BLaER1 (cell line): Measurements from ENCODE around the gene BICD1.
"Not testable (repeated sequence)": the region's sequence is repeated elsewhere in the genome, so short reads cannot be mapped to it uniquely, and the experiment has no call there.

ENCODE experiments used
- H3K27ac ChIP-seq: shearing (Covaris generic); formaldehyde crosslinking; 2 replicates; pipeline ENCODE4 v1.8.1; 2022
- H3K27me3 ChIP-seq: shearing (Covaris generic); formaldehyde crosslinking; 2 replicates; pipeline ENCODE4 v1.8.1; 2022
- H3K36me3 ChIP-seq: shearing (Covaris generic); formaldehyde crosslinking; 2 replicates; pipeline ENCODE4 v1.8.1; 2022
- H3K4me1 ChIP-seq: shearing (Covaris generic); formaldehyde crosslinking; 2 replicates; pipeline ENCODE4 v1.8.1; 2022
- H3K4me2 ChIP-seq: shearing (Covaris generic); formaldehyde crosslinking; 2 replicates; pipeline ENCODE4 v1.8.1; 2022
- H3K4me3 ChIP-seq: shearing (Covaris generic); formaldehyde crosslinking; 2 replicates; pipeline ENCODE4 v1.8.1; 2022
- H3K9ac ChIP-seq: shearing (Covaris generic); formaldehyde crosslinking; 2 replicates; pipeline ENCODE4 v1.8.1; 2022
- H3K9me3 ChIP-seq: shearing (Covaris generic); formaldehyde crosslinking; 2 replicates; pipeline ENCODE4 v1.8.1; 2022
- H4K20me1 ChIP-seq: shearing (Covaris generic); formaldehyde crosslinking; 2 replicates; pipeline ENCODE4 v1.8.1; 2022
- Cebpa-rat ChIP-seq: shearing (Covaris generic); IDR thresholded peaks from 2 replicates; pipeline ENCODE4 v1.8.1; 2022

The BICD1 gene

GRCh38 chr12:32265456-32265855, 158.8 kb downstream of the BICD1 start:
- no peaks in the 10 kb centered on the region for H3K9me3 ChIP-seq
- H3K27ac ChIP-seq, result peak overlapping the region; percentile 96
- H3K36me3 ChIP-seq, result peaks cover 8% of the 10 kb centered on the region
- peaks cover 52% of the 10 kb centered on the region for H3K4me1 ChIP-seq
- peak overlapping the region; percentile 49; the same call in 1 of the 2 replicates for H3K4me3 ChIP-seq
- H3K27me3 ChIP-seq, result no peaks in the 10 kb centered on the region
- no peak for TF ChIP-seq Cebpa-rat
- H4K20me1 ChIP-seq, result no peaks in the 10 kb centered on the region
- H3K4me2 ChIP-seq, result peak overlapping the region; percentile 81
- peak overlapping the region; percentile 75 for H3K9ac ChIP-seq

DNA sequence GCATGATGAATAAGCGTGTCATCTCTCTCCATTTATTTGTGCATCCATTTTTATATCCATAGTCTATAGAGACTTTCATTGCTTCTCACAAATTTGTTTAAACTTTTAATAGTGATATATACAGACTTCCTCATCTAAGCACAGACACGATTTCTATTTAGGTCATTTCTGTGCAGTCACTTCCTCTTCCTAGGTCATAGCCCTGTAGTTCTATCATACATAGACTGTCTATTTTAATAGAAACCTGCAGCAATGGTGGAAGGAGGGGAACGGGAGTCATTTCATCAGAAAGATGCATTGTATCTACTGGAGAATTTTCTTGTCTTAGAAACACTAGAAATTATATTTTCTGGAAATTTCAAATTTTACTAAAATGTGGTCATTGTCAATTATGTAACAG, 159.3 kb downstream of the BICD1 start:
- Histone ChIP-seq H3K27me3 (no peaks in the 10 kb centered on the region), H3K4me3 (peak overlapping the region; percentile 49; the same call in 1 of the 2 replicates), H3K36me3 (peaks cover 8% of the 10 kb centered on the region), H3K9ac (peak overlapping the region; percentile 75), H3K4me2 (peak overlapping the region; percentile 81), H3K27ac (peak overlapping the region; percentile 96), H4K20me1 (no peaks in the 10 kb centered on the region), H3K4me1 (peaks cover 51% of the 10 kb centered on the region), H3K9me3 (no peaks in the 10 kb centered on the region)
- no peak for TF ChIP-seq Cebpa-rat

- Histone ChIP-seq H3K36me3 (peaks cover 8% of the 10 kb centered on the region), H3K27me3 (no peaks in the 10 kb centered on the region), H3K4me2 (peak overlapping the region; percentile 81), H3K9me3 (no peaks in the 10 kb centered on the region), H3K4me1 (peaks cover 51% of the 10 kb centered on the region), H3K27ac (peak overlapping the region; percentile 96), H4K20me1 (no peaks in the 10 kb centered on the region), H3K9ac (no peak overlapping the region), H3K4me3 (no peak overlapping the region)
- TF ChIP-seq Cebpa-rat, result no peak
These were observed 160.1 kb downstream of the BICD1 start for GRCh38 chr12:32266756-32267155.

DNA sequence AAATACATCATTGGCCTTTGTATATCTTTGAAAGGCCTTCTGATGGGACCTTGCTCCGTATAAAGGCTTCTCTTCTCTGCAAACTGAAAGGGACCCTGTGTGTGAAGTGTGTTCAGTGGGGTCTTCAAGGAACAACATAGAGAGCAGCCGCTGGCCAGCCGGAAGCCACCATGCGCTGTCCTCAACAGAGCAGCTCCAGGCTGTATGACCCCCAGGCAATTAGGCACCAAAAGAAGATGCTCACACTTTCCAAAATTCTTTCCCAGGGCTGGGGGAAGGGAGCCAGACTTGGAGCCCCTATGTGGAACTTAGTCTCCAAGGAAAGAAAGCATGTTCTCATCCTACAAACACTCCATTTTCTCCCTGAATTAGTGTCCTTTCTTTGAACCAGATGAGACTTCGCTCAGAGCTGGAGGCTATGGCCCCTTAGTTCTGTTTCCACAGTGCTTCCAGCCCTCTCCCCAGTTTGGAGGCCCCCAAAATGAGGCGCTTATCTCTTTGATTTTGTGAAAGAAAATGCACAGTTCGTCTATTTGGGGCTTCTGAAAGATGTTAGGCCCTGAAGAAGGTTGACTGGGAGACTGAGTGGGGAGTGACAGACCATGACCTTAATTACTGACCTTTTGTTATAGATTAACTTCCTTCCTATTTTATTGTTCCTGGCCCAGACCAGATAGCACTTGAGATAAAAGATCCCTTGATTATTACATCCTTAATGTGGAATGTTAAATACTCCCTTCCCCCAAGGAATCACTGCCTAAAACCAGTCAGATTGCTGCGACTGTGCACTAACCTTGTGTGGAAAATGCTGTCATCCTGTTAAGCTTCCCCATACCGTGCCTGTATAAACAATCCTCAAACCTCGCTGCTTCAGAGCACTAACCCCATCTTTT, 164.4 kb downstream of the BICD1 start:
- Histone ChIP-seq H3K9me3 (no peaks in the 10 kb centered on the region), H3K36me3 (peaks cover 14% of the 10 kb centered on the region), H3K27me3 (no peaks in the 10 kb centered on the region), H3K27ac (peak overlapping the region; percentile 10; the same call in 1 of the 2 replicates), H4K20me1 (no peaks in the 10 kb centered on the region), H3K9ac (no peak overlapping the region), H3K4me3 (no peak overlapping the region), H3K4me1 (peaks cover 45% of the 10 kb centered on the region), H3K4me2 (peak overlapping the region; percentile 42; the same call in 1 of the 2 replicates)
- no peak for TF ChIP-seq Cebpa-rat

DNA sequence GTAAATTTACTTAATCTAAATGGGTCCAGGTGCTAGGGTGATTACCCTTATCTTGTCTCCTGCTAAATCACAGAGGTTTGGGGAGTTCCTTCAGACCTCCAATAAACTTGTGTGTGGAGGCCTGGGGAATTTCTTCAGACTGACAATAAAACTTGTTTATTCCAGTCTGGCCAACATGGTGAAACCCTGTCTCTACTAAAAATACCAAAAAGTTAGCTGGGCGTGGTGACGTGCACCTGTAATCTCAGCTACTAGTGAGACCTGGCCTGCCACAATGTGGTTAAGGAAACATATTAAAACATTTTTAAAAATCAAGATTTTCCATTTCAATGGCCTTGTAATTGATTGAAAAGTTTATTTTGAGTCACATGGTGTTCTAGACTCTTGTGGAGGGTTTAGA, 165.8 kb downstream of the BICD1 start:
- peak overlapping the region; percentile 56; the same call in 1 of the 2 replicates for H3K4me2 ChIP-seq
- no peak overlapping the region for H3K27ac ChIP-seq
- H3K9ac ChIP-seq, result no peak overlapping the region
- no peaks in the 10 kb centered on the region for H3K27me3 ChIP-seq
- H3K36me3 ChIP-seq, result peaks cover 15% of the 10 kb centered on the region
- H4K20me1 ChIP-seq, result no peaks in the 10 kb centered on the region
- H3K4me3 ChIP-seq, result no peak overlapping the region
- H3K4me1 ChIP-seq, result peaks cover 36% of the 10 kb centered on the region
- no peaks in the 10 kb centered on the region for H3K9me3 ChIP-seq
- TF ChIP-seq Cebpa-rat, result no peak

GRCh38 chr12:32273063-32273522, 166.4 kb downstream of the BICD1 start:
- peak overlapping the region; percentile 54 for H3K27ac ChIP-seq
- H3K4me1 ChIP-seq, result peaks cover 36% of the 10 kb centered on the region
- no peak for TF ChIP-seq Cebpa-rat
- peaks cover 10% of the 10 kb centered on the region for H3K36me3 ChIP-seq
- H4K20me1 ChIP-seq, result no peaks in the 10 kb centered on the region
- no peaks in the 10 kb centered on the region for H3K9me3 ChIP-seq
- H3K27me3 ChIP-seq, result no peaks in the 10 kb centered on the region
- H3K4me2 ChIP-seq, result peak overlapping the region; percentile 56
- no peak overlapping the region for H3K9ac ChIP-seq
- H3K4me3 ChIP-seq, result no peak overlapping the region

- no peaks in the 10 kb centered on the region for H3K9me3 ChIP-seq
- no peak overlapping the region for H3K9ac ChIP-seq
- peaks cover 36% of the 10 kb centered on the region for H3K4me1 ChIP-seq
- no peaks in the 10 kb centered on the region for H4K20me1 ChIP-seq
- peak overlapping the region; percentile 54 for H3K27ac ChIP-seq
- no peak for TF ChIP-seq Cebpa-rat
- H3K4me3 ChIP-seq, result no peak overlapping the region
- H3K27me3 ChIP-seq, result no peaks in the 10 kb centered on the region
- peaks cover 7% of the 10 kb centered on the region; the same call in 1 of the 2 replicates for H3K36me3 ChIP-seq
- H3K4me2 ChIP-seq, result peak overlapping the region; percentile 56
These were observed 167.1 kb downstream of the BICD1 start for GRCh38 chr12:32273712-32274111.

- peaks cover 7% of the 10 kb centered on the region; the same call in 1 of the 2 replicates for H3K36me3 ChIP-seq
- H3K9me3 ChIP-seq, result no peaks in the 10 kb centered on the region
- H3K27ac ChIP-seq, result no peak overlapping the region
- H3K9ac ChIP-seq, result no peak overlapping the region
- H4K20me1 ChIP-seq, result no peaks in the 10 kb centered on the region
- no peaks in the 10 kb centered on the region for H3K27me3 ChIP-seq
- H3K4me2 ChIP-seq, result no peak overlapping the region
- no peak overlapping the region for H3K4me3 ChIP-seq
- peaks cover 36% of the 10 kb centered on the region for H3K4me1 ChIP-seq
- no peak for TF ChIP-seq Cebpa-rat
These were observed 168.0 kb downstream of the BICD1 start for GRCh38 chr12:32274665-32275064.

GRCh38 chr12:32275520-32275919, 168.9 kb downstream of the BICD1 start:
- H3K4me1 ChIP-seq, result peaks cover 36% of the 10 kb centered on the region

GRCh38 chr12:32277774-32278173, 171.1 kb downstream of the BICD1 start:
- no peaks in the 10 kb centered on the region for H3K27me3 ChIP-seq
- H3K36me3 ChIP-seq, result peaks cover 7% of the 10 kb centered on the region; the same call in 1 of the 2 replicates
- H3K4me2 ChIP-seq, result no peak overlapping the region
- H3K9me3 ChIP-seq, result no peaks in the 10 kb centered on the region
- no peak overlapping the region for H3K27ac ChIP-seq
- H3K4me1 ChIP-seq, result peaks cover 14% of the 10 kb centered on the region
- H3K9ac ChIP-seq, result no peak overlapping the region
- no peak overlapping the region for H3K4me3 ChIP-seq
- TF ChIP-seq Cebpa-rat, result no peak
- no peaks in the 10 kb centered on the region for H4K20me1 ChIP-seq

More at GRCh38 chr12:32275520-32275919, 168.9 kb downstream of the BICD1 start:
- H3K4me2 ChIP-seq, H3K27me3 ChIP-seq, H3K27ac ChIP-seq, H3K36me3 ChIP-seq, H3K9me3 ChIP-seq, H3K4me3 ChIP-seq, H4K20me1 ChIP-seq, H3K9ac ChIP-seq: not testable (repeated sequence)
